ENCODE results near the gene CAST.

DNA sequence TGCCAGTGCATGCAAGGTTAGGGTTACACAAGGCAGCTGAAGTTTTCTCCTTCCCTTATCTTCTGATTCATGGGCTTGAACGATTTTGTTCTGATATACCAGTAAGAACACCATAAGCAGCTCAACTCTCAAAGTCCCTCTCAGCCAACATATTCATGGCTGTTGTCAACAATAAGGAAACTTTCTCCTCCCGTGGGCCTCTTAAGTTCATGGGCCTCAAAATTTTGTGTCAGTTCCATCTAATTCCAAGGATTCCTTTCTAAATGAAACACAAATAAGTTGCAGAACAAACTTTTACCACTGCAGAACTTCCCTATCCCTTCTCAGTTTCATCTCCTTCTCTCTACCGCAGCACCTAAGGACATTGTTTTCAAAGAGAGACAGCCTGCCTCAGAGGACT lies 23.6 kb upstream of the CAST start:
- TF ChIP-seq, protein P1, sequence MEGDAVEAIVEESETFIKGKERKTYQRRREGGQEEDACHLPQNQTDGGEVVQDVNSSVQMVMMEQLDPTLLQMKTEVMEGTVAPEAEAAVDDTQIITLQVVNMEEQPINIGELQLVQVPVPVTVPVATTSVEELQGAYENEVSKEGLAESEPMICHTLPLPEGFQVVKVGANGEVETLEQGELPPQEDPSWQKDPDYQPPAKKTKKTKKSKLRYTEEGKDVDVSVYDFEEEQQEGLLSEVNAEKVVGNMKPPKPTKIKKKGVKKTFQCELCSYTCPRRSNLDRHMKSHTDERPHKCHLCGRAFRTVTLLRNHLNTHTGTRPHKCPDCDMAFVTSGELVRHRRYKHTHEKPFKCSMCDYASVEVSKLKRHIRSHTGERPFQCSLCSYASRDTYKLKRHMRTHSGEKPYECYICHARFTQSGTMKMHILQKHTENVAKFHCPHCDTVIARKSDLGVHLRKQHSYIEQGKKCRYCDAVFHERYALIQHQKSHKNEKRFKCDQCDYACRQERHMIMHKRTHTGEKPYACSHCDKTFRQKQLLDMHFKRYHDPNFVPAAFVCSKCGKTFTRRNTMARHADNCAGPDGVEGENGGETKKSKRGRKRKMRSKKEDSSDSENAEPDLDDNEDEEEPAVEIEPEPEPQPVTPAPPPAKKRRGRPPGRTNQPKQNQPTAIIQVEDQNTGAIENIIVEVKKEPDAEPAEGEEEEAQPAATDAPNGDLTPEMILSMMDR (IDR thresholded peaks at IDR 0.05), result no peak
- TF ChIP-seq POLR2A (IDR thresholded peaks at IDR 0.05), result no peak
